SJSA1 (cell line): Measurements from ENCODE around the gene TFRC. TPM values are rescaled to one million over a fixed set of nuclear protein-coding genes. Genes with fewer than 3 reads are reported as not detected.

ENCODE experiments used
- total RNA-seq: library from RNA; depleted of rRNA; stranded (reverse); fragments of >200 nt; shearing (Covaris generic); gene quantifications from 2 replicates; pipeline ENCODE4 v1.2.3, GENCODE V29; 2014; rRNA removed

Gene TFRC
- total RNA-seq, 1 experiment from 2014 or later, result 92.3 TPM

Other genes with a start within 250 kb of the TFRC start
- 1.8 and 2.2 TPM in 2 replicates for gene TNK2, start 173.5 kb downstream of the TFRC start, total RNA-seq
- gene ZDHHC19, start 129.3 kb upstream of the TFRC start, total RNA-seq, result not detected in 2 replicates
- gene SLC51A, start 134.4 kb upstream of the TFRC start, total RNA-seq, result not detected in 2 replicates
- 63.7 and 84.6 TPM in 2 replicates for gene PCYT1A, start 205.6 kb upstream of the TFRC start, total RNA-seq
- gene DYNLT2B, start 236.2 kb upstream of the TFRC start, total RNA-seq, result 20.5 and 24.2 TPM in 2 replicates